Epithelial cell of esophagus (primary cell): Measurements from ENCODE around the gene SCARB1.
A peak's percentile ranks its signal among the peaks of the same experiment; 100 is the strongest.

Source experiments
- DNase-seq: peaks from one replicate; pipeline ENCODE4 v3.0.0; 2010; ENCODE audit warnings: low read depth
- H3K4me3 ChIP-seq: 2 replicates; pipeline ENCODE4 v1.5.1; 2011; ENCODE audit warnings: mild to moderate bottlenecking, low read length, control low read depth
- CTCF ChIP-seq: IDR thresholded peaks from 2 replicates; pipeline ENCODE4 v1.5.1; 2011; ENCODE audit warnings: low read depth, mild to moderate bottlenecking, low read length, control low read depth, inconsistent platforms; ENCODE audit not compliant: insufficient read depth; ENCODE audit errors: missing control alignments

Gene SCARB1

GRCh38 chr12:124733086-124733485, 130.6 kb downstream of the SCARB1 start:
- no peak overlapping the region for H3K4me3 ChIP-seq
- no peak for TF ChIP-seq CTCF
- no peak for DNase-seq

- no peak overlapping the region for H3K4me3 ChIP-seq
- DNase-seq, result no peak
- no peak for TF ChIP-seq CTCF
Observed at GRCh38 chr12:124732275-124733075, 131.2 kb downstream of the SCARB1 start.

- no peak for DNase-seq
- no peak for TF ChIP-seq CTCF
- no peak overlapping the region for H3K4me3 ChIP-seq
Observed at GRCh38 chr12:124731869-124732268, 131.8 kb downstream of the SCARB1 start.

- TF ChIP-seq CTCF, result no peak
- DNase-seq, result peak; percentile 50
- H3K4me3 ChIP-seq, result no peak overlapping the region
Observed at GRCh38 chr12:124730455-124730932, 133.2 kb downstream of the SCARB1 start.

- TF ChIP-seq CTCF, result no peak
- no peak overlapping the region for H3K4me3 ChIP-seq
- DNase-seq, result no peak
Observed at GRCh38 chr12:124727922-124728321, 135.7 kb downstream of the SCARB1 start.

GRCh38 chr12:124727264-124727800, 136.3 kb downstream of the SCARB1 start:
- TF ChIP-seq CTCF, result no peak
- DNase-seq, result peak; percentile 63
- no peak overlapping the region for H3K4me3 ChIP-seq
